HG03460 (cell line): Measurements from ENCODE around the gene ANAPC2.

Experiments
- ATAC-seq: cut with Tn5 transposase; IDR thresholded peaks from one replicate; pipeline ENCODE4 v1.9.1; 2021; ENCODE audit not compliant: unreplicated experiment

ANAPC2 gene

DNA sequence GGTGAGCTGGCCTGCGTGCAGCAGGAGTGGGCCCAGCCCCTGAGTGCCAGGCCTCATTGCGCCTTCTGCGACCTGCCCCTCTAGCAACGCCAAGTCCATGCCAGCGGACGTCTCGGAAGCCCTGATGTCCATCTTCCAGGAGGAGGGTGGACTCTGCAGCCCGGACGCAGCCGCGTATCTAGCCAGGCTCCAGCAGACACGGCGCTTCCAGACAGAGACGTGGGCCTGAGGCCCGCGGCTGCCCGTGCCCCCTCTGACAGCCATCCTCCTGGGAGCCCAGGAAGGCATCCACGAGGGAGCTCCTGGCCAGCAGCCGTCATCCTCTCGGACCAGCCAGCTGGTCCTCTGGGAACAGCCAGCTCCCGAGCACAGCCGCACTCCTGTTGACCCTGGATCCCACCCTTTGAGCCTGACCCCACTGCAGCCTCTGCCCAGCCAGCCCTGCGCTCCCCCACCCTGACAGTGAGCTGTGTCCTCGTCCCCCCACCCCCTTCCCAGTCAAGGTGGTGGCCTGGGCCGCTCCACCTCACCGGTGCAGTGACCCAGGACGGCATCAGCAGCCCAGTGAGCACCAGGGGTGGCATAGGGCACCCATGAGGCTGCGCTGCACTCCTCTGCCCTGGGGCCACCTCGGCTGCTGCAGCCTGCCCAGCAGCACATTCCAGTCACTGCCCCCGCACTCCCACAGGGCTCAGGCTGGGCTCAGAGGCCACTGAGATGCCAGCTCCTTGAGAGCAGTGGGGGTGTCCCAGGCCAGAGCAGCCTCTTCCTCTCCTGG, 28.0 kb upstream of the ANAPC2 start:
- ATAC-seq: no peak

DNA sequence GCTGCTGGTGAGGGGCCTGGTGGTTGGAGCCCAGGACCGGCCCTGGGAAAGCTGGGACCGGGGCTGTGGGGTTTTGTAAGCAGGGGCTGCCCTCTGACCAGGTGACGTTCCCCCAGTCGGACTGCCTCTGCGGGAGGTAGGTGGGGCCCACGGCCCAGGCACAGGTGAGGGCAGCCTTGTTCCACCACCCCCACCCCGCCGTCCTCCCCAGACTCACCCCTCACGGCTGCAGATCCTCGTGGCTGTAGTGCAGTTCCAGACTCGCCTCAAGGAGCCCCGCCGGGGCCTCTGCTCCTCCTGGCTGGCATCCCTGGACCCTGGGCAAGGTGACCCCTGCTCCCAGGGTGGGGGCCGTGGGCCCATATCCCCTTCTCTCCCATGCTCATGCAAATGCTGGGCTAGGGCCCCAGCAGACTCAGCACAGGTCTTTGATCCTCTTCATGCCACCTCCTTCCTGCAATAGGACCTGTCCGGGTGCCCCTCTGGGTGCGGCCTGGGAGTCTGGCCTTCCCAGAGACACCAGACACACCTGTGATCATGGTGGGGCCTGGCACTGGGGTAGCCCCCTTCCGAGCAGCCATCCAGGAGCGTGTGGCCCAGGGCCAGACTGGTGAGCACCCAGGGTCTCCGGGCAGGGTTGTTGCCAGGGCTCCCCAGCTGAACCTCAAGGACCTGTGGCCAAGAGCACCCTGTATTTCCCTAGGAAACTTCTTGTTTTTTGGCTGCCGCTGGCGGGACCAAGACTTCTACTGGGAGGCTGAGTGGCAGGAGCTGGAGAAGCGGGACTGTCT, 27.0 kb upstream of the ANAPC2 start:
- no peak for ATAC-seq

DNA sequence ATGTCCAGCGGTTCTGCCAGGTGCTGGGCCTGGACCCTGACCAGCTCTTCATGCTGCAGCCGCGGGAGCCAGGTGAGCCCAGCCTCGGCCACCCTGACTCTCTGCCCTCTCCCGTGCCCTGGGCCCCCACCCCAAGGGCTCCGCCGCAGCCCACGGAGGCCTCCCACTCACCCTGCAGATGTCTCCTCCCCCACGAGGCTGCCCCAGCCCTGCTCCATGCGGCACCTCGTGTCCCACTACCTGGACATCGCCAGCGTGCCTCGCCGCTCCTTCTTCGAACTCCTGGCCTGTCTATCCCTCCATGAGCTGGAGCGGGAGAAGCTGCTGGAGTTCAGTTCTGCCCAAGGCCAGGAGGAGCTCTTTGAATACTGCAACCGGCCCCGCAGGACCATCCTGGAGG, 26.3 kb upstream of the ANAPC2 start:
- ATAC-seq: no peak

DNA sequence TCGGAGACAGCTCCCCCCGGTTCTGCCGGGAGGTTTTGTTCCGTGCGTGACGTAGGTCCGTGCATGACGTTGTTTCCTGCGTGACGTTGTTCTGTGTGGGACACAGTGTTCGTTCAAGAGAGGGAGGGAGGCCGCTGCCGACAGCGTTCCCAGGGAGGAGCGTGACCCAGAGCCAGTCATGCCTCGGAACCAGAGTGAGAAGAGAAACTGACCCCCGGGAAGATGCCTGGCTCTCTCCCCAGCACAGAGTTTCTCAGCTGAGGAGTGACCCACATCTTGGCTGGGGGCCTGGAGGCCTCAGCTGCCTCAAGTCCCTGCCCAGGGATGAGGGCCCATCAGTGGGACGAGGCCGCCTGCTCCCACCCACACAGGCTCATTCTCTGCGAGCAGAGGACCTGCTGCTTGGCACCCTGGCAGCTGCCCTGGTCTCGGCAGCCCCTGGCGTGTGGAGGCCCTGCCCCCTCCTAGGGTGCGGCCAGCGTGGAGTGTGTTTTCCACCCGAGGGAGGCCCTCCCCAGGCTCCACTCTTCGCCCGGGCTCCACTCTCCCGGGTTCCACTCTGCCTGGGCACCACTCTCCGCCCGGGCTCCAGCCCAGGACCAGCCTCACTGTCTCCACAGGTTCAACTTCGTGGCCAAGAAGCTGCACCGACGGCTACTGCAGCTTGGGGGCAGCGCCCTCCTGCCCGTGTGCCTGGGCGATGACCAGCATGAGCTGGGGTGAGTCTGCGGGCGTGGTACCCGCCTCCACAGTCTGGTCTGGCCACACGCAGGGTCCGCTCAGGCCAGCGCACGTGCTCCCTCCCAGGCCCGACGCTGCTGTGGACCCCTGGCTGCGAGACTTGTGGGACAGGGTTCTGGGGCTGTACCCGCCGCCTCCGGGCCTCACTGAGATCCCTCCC, 25.1 kb upstream of the ANAPC2 start:
- no peak for ATAC-seq

DNA sequence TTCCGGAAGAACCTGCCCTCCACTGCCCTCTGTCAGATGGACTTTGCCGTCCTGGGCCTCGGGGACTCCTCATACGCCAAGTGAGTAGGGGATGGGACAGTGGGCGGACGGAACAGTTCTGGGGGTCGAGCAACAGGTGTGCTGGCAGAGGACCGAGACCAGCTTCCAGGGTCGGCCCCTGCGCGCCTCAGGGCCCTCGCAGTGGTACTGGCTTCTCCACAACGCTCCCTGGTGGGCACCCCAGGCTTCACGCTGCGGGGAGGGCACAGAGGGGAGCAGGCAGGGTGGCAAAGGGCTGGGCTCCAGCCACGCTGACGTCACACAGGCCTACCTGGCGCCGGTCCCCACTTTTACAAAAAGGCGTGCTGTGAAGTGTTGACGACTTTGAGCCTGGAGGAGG, 24.2 kb upstream of the ANAPC2 start:
- no peak for ATAC-seq

DNA sequence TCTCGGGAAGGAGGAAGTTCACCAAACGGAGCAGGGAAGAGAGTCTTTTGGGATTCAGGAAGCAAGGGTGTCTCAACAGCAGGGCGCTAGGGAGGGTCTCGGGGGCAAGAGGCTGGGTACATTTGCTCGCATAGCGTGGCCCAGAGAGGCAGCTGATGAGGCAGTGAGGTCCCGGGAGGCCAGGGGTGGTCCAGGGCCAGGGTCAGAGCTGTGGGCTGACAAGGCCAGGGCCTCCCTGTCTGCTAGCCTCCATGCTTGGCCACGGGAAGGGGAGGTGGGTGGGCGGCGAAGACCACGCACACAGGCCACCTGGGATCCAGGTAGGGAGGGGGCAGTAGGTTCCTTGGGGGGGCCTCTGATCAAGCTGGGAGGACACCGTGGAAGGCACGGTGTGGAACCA, 23.2 kb upstream of the ANAPC2 start:
- no peak for ATAC-seq

DNA sequence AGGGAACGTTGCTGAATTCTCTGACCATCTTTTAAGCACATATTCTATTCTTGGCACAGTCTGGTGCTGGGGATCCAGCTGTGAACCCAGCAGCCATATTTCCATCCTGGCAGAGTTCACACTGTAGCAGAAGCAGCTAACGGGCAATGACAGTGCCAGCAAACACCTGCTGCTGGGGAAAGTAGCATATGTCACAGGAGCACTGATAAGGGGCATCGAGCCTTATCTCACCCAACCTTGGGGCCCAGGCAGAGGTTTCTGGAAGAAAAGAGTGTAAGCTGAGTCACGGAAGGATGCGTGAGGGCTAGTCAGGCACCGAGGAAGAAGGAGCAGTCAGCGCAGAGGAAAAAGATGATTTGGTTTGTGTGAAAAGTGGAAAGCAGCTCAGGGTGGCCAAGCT, 18.2 kb upstream of the ANAPC2 start:
- no peak for ATAC-seq

DNA sequence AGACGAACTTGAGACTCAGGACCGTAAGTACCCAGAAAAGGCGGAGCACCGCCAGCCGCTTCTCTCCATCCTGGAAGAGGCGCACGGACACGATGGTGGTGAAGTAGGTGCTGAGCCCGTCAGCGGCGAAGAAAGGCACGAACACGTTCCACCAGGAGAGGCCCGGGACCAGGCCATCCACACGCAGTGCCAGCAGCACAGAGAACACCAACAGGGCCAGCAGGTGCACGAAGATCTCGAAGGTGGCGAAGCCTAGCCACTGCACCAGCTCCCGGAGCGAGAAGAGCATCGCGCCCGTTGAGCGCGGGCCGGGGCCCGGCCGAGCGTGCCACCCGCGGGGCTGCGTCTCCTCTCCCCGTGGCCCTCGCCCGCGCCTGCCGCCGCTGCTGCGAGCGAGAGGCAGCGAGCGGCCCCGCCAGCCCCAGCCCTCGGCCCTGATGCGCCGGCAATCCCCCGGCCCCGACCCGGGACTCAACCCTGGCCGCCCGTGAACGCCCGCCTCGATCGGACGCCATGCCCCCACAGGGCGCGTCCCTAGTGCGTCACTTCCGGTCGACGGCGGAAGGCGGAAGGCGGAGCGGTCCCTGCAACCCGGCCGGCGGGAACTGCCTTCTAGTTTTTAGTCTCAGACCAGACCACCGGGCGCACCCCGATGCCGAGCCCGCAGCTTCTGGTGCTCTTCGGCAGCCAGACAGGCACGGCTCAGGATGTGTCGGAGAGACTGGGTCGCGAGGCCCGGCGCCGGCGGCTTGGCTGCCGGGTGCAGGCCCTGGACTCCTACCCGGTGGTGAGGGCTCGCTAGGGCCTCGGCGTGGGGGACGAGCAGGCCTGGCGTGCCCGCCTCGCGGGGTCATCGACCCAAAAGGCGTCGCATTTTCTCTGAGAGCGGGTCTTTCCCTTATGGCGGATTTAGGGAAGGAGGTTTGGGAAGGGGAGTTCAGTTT, 17.0 kb upstream of the ANAPC2 start, which contains the start of the genes NDOR1 and TMEM203:
NDOR1 (plus strand) TSS at position 575 of the 944 bp plus-strand sequence; CDS start at position 653, 78 bp downstream.
TMEM203 (minus strand) TSS at position 523 of the 944 bp plus-strand sequence; CDS start at position 289, 234 bp downstream.
- peak; percentile 39 for ATAC-seq

DNA sequence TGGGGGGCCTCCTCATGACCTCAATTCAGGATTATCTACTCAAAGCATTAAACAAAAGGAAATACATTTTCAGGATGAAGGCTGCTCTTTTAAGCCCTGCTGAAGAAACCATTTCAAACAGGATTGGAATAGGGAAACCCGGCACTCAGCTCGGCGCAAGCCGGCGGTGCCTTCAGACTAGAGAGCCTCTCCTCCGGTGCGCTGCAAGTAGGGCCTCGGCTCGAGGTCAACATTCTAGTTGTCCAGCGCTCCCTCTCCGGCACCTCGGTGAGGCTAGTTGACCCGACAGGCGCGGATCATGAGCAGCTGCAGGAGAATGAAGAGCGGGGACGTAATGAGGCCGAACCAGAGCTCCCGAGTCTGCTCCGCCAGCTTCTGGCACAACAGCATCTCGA, 16.4 kb upstream of the ANAPC2 start:
- ATAC-seq: no peak

DNA sequence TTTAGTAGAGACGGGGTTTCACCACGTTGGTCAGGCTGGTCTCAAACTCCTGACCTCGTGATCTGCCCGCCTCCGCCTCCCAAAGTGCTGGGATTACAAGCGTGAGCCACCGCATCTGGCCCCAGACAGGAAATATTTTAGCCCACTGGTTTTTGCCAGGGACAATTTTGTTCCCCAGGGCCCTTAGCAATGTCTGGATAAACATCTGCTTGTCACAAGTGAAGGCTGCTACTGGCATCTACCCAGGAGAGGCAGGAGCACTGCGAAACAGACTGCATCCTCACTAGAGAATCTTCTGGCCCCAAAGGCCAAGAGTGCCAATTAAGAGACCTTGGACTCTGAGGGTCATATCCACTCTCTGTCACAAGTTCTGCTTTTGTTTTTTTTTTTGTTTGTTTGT, 14.6 kb upstream of the ANAPC2 start:
- no peak for ATAC-seq

DNA sequence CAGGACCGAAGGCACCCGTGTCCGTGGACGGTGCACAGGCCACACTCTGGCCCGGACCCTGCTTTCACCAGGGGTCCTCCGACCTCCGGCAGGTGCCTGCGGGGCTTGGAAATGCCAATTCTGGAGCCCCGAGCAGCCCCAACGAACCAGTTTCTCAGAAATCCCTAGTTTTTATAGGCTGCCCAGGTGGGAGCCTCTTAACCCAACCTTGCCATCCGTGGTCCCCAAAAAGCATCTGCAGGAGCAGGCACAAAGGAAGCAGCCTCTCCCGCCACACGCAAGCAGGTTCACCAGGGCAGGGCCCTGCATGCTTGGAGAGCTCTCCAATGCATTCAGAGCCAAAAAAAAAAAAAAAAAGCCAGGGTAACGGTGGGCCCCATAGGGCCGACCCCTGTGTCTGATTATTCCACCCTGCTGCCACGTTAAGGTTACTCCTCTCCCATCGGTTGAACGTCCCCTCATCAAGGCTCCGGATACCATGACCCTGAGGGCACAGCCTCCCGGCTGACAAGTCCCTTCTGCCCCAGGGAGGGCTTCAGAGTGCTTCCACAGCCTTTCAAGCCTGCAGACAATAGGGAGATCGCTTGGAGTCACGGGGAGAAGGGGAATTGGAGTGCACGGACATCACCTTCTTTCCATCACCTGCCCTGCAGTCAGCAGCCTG, 13.0 kb upstream of the ANAPC2 start:
- no peak for ATAC-seq

DNA sequence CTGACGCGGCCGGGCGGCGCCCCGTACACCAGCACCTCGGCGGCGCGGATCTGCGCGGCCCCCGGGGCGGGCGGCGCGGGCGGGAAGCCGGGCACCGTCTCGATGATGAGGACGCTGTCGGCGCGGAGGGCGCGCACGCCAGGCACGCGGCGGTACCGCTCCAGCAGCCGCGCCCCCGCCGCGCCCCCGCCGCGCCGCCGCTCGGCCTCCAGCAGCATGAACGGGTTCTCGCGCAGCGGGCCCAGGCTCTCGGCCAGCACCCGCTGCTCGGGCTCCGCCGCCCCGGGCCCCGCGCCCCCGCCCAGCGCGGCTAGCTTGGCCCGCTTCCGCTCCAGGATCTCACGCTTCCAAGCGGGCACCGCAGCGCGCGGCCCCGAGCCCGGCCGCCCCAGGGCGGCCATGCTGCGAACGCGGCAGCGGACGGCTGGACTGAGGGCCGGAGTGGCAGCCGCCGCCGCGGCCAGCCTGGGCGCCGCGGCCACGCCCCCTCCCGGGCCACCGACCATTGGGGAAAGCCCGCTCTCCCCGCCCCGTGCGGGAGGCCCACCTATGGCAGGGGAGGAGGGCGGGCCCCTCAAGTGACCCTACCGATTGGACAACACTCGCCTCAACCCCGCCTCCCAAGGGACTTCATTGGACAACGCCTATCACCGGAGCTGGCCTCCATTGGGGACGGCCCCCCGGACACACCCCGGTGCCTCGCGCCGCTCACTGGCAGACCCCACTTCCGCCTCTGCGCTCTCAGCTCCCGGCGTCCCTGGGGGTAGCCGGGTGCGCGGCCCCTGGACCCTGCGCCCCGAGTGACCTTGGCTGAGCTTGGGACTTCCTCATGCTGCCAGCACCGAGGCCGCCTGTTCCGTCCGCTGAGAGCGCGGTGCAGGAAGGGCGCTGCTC, 12.2 kb upstream of the ANAPC2 start, which contains the start of gene TPRN:
TPRN (minus strand) TSS at position 431 of the 894 bp plus-strand sequence; CDS start at position 401, 30 bp downstream.
- peak; percentile 81 for ATAC-seq

DNA sequence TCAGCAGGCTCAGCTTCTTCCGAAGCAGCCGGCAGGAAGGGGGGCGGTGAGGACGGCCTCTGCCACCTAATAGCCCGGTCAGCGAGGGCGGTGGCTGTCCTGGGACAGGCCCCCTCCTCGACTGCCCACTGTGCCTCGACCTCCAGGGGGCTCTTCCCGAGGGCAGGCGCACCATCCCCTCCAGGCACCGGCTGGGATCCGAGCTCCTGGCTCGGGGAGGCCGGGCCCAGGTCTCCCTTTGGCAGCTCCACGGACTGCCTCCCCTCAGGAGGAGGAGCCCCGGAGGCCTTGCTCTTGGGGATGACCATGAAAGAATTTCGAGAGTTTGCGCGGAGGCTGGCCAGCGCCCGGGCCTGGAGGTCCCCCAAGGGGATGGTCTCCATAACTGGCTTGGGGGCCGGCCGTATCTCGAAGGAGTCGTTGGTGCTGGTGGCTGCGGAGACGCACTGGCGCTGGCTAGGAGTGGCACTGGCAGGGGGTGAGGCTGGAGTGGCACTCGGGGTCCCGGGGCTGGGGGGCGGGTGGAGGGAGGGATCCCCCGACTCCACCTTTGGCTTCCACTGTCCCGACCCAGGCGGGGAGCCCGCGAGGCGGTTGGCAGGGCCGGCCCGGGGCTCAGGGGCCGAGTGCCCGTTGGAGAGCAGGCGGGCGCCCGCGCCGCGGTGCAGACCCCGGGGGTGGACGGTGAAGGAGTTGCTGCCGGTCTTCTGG, 11.2 kb upstream of the ANAPC2 start:
- no peak for ATAC-seq

DNA sequence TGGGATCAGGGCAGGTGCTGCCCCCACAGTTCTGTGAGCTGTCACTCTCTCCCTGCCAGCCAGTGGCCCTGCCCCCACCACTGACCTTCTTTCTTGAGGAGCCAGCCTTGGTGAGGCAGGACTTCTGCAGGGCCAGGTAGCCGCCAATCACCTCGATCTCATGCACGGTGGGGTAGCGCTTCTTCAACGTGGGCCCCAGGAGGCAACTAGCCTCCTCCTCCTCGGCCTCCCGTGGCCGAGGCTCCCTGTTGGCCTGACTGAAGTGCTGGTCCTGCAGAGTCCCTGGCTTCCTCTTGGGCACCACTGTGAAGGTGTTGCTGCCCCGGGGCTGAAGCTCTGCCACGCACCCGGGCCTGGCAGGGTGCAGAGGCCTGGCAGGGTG, 10.5 kb upstream of the ANAPC2 start:
- ATAC-seq: no peak

DNA sequence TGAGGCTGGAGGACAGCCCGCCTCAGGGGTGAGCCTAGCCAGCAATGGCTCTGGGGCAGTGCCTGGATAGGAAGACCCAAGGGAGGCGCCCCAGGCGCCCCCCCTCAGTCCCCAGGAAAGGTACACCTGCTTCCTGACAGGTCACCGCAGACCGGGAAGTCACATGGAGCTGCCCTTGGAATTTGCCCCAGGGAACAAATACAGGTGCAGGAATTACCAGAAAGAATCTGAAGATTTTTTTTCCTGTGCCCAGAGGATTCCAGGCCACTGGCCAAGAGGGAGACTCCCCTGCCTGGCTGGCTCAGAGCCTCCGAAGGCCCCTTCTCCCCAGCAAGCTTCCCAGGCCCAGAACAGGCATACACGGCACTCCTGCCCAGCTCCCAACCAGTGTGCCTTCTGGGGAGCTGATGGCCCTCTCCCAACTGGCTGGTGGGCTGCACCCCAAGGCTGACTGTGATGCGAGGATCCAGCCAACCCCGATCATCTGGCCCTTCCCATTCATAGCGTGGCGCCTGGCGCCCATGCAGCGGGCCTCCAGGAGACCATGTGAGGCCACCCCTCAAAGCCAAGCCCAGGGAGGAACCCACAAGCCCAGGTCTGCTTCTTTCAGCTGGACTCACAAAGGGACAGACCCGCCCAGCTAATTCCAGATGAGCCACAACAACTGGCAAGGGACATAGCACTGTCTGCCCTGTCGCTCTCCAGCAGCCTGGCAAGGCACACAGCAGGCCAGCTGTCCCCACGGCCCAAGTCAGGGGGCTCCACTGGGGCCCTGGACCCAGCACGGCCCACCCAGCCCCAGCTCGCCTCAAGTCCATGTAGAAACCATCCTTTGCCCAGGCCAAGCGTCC, 9.9 kb upstream of the ANAPC2 start:
- ATAC-seq: no peak

DNA sequence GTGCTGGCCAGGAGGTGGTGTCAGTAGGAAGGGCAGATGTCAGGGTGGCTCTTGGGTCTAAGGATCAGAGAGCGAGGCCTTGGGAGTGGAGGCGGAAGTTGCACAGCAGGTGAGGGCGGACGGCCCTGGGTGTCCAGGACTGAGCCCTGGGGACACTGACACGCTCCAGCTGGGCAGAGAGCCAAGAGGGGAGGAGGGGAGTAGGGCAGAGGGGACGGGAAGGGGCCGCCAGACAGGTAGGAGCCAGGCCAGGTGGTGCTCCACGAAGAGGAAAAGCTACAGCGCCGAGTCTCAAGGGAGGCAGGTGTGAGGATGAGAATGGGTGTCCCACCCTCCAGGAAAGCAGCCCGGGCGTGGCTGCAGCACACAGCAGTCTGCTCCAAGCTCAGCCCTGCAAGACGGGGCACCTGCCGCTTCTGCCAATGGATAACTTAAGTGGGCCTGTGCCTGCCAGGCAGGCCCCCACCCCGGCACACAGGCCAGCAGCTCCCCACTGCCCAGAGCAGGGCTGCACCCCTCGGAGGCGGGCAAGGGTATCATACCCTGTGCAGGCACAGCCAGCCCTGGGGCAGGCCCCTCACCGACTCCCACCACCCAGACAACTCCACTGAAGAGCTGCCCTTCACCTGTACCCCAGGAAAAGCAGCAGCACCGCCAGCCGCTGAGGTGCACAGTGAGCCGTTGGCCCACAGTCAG, 7.3 kb upstream of the ANAPC2 start:
- no peak for ATAC-seq
